Omental fat pad (tissue), 4 donors: Measurements from ENCODE around the gene SHC2. TPM values are rescaled to one million over a fixed set of nuclear protein-coding genes. Genes with fewer than 3 reads are reported as not detected.
"Not testable (repeated sequence)": the region's sequence is repeated elsewhere in the genome, so short reads cannot be mapped to it uniquely, and the experiment has no call there.

Experiments
- ATAC-seq: fragments of 150-250 bp; one replicate; pipeline ENCODE4 v1.9.1; 2016; ENCODE audit warnings: mild to moderate bottlenecking, moderate library complexity; ENCODE audit not compliant: low FRiP score
- DNase-seq: peaks from one replicate; pipeline ENCODE4 v3.0.0-alpha.2; 2019; ENCODE audit warnings: low spot score
- CTCF ChIP-seq, 3 donors: fragments of 450-650 bp; IDR thresholded peaks; one replicate each; pipeline ENCODE4 v1.5.1; 2016 to 2017; ENCODE audit warnings: antibody characterized with exemption in 3 of 3, mild to moderate bottlenecking in 3 of 3, moderate library complexity in 2 of 3
- total RNA-seq, 4 donors: library from RNA; depleted of rRNA; stranded (reverse); fragments of >200 nt; gene quantifications; one replicate each; pipeline ENCODE4 v1.1.0, GENCODE V29; 2016

Gene SHC2
- total RNA-seq, 4 donors from 2014 or later, result 11.7 to 27.1 (median 18.8) TPM

- TF ChIP-seq CTCF (IDR thresholded peaks at IDR 0.05), result no peak
- ATAC-seq (no peak), DNase-seq (no peak)
Measured at GRCh38 chr19:436413-436950, 24.4 kb downstream of the SHC2 start.

- ATAC-seq (no peak), DNase-seq (no peak)
- no peak for TF ChIP-seq CTCF (IDR thresholded peaks at IDR 0.05)
Measured at GRCh38 chr19:435707-436412, 25.0 kb downstream of the SHC2 start.

- no peak for TF ChIP-seq CTCF (IDR thresholded peaks at IDR 0.05)
- ATAC-seq (no peak), DNase-seq (no peak)
Measured at GRCh38 chr19:435056-435706, 25.7 kb downstream of the SHC2 start.

- no peak for TF ChIP-seq CTCF (IDR thresholded peaks at IDR 0.05)
- DNase-seq (no peak), ATAC-seq (no peak)
Measured at GRCh38 chr19:434152-434960, 26.5 kb downstream of the SHC2 start.

GRCh38 chr19:430701-431100 is 30.1 kb downstream of the SHC2 start:
- no peak for TF ChIP-seq CTCF (IDR thresholded peaks at IDR 0.05)
- DNase-seq (no peak), ATAC-seq (no peak)

GRCh38 chr19:428149-428548 is 32.7 kb downstream of the SHC2 start:
- ATAC-seq (no peak), DNase-seq (no peak)
- TF ChIP-seq CTCF (IDR thresholded peaks at IDR 0.05), result no peak

GRCh38 chr19:427675-428074 is 33.2 kb downstream of the SHC2 start:
- not testable (repeated sequence) for ATAC-seq, DNase-seq
